ENCODE measurements around the gene ASIC1.

ASIC1 gene

DNA sequence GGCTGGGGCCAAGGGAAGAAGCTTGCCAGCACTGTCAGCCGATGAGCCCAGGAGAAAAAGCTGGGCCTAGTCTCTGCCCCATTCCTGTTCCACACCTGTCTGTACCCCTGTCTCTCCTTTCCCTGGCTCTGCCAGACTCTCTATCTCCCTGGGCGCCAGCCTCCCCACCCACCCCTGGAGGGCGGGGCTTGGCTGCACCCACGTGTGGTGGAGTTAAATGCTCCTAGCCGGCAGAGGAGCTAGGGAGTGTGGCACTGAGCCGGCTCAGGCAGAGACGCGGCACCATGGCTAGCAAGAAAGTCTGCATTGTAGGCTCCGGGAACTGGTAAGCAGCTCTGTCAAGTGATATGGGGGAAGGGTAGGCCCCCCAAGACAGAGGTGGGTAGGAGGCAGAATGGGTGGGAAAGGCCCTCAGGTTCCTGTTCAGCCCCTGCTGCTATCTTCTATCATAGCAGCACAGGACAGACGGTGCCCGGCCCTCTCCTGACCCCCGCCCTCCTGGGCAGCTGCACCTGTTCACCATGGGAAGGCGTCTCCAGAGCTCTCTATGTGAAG is 46.4 kb downstream of the ASIC1 start, which contains the start of gene GPD1:
Gene GPD1, plus strand, starts transcription at position 242 of the 555 bp plus-strand sequence. Its CDS starts 43 bp downstream, at position 285.
- DNase-seq = no peak
- H3K4me1 ChIP-seq (ENCODE audit: control insufficient read depth, insufficient read depth, low read length, poor library complexity, severe bottlenecking) = no peaks in the 10 kb centered on the region

DNA sequence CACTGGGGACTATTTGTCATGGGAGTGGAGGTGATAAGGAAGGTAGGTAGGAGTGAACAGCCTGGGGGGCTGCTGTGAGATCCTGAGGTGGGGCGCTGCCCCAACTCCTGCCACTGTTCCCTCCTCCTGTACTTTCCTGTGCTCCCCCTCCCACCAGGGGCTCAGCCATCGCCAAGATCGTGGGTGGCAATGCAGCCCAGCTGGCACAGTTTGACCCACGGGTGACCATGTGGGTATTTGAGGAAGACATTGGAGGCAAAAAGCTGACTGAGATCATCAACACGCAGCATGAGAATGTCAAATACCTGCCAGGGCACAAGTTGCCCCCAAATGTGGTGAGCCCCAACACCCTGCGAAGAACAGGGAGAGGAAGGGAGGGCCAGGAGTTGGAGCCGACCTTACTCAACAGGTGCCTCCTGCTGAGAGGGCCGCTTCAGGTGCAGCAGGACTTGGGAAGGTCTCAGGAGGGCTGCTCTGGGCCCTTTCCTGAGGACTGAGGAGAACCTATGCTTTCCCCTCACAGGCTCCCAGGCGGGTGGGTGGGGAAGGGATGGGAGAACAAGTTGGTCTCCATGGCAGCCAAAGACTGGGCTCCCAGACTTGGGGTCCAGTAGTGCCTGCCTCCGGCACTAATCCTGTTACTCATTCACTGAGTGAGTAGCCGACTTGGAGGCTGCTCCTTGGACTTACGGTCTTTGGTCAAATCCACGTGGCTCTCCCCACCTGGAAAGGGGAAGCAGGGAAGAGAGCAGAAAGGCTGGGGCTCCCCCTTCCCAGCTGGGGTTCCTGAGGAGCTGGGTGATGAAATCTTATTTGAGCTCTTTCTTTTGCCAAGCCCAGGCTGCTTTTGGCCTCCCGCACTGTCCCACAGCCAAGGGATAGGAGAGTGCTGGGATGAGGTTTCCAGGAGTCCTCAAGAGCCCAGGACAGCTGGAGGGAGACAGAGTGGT is 47.3 kb downstream of the ASIC1 start:
- Histone ChIP-seq H3K4me1 (ENCODE audit: control insufficient read depth, insufficient read depth, low read length, poor library complexity, severe bottlenecking) (no peaks in the 10 kb centered on the region), H3K9me3 (ENCODE audit: control insufficient read depth, low read length) (no peaks in the 10 kb centered on the region), H3K4me3 (ENCODE audit: insufficient read depth, low read depth, low read length, poor library complexity, severe bottlenecking) (no peak overlapping the region), H3K36me3 (ENCODE audit: control insufficient read depth, insufficient read depth, low read length) (peaks cover 4% of the 10 kb centered on the region), H3K27ac (ENCODE audit: insufficient read depth, low read length, poor library complexity, severe bottlenecking) (no peak overlapping the region), H3K27me3 (replicated peaks; ENCODE audit: control insufficient read depth, insufficient read depth, low read length, poor library complexity, severe bottlenecking) (no peaks in the 10 kb centered on the region)
- DNase-seq = no peak

More for the DNA sequence above, 46.4 kb downstream of the ASIC1 start, which contains the start of gene GPD1:
- Histone ChIP-seq H3K36me3 (ENCODE audit: control insufficient read depth, insufficient read depth, low read length) (peaks cover 13% of the 10 kb centered on the region), H3K27me3 (replicated peaks; ENCODE audit: control insufficient read depth, insufficient read depth, low read length, poor library complexity, severe bottlenecking) (no peaks in the 10 kb centered on the region), H3K9me3 (ENCODE audit: control insufficient read depth, low read length) (no peaks in the 10 kb centered on the region), H3K27ac (ENCODE audit: insufficient read depth, low read length, poor library complexity, severe bottlenecking) (no peak within 1 kb of the TSS), H3K4me3 (ENCODE audit: insufficient read depth, low read depth, low read length, poor library complexity, severe bottlenecking) (no peak within 1 kb of the TSS)

DNA sequence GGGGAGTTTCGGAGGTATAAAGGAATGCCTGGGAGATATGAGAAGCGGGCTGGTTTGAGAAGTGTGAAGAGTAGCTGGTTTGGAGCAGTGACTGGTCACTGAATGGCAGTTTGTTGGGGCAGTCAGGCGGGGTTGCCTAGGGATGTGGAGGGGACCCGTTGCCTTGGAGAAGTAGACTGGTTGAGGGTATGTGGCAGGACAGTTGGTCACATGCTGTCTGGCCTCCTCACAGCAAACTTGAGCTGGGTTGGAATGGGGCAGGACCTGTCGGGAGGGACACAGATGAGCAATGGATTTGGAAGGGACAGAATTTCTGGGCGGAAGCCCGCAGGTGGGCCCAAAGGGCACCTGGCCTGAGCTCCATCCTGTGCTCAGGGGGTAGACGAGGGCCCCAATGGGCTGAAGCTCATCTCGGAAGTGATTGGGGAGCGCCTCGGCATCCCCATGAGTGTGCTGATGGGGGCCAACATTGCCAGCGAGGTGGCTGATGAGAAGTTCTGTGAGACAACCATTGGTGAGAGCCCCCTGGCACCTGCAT is 48.6 kb downstream of the ASIC1 start:
- H3K36me3 ChIP-seq (ENCODE audit: control insufficient read depth, insufficient read depth, low read length) = no peaks in the 10 kb centered on the region
- H3K4me3 ChIP-seq (ENCODE audit: insufficient read depth, low read depth, low read length, poor library complexity, severe bottlenecking) = no peak overlapping the region
- H3K27ac ChIP-seq (ENCODE audit: insufficient read depth, low read length, poor library complexity, severe bottlenecking) = no peak overlapping the region
- no peaks in the 10 kb centered on the region for H3K9me3 ChIP-seq (ENCODE audit: control insufficient read depth, low read length)
- no peaks in the 10 kb centered on the region for H3K4me1 ChIP-seq (ENCODE audit: control insufficient read depth, insufficient read depth, low read length, poor library complexity, severe bottlenecking)
- no peaks in the 10 kb centered on the region for H3K27me3 ChIP-seq (replicated peaks; ENCODE audit: control insufficient read depth, insufficient read depth, low read length, poor library complexity, severe bottlenecking)
- DNase-seq = no peak

DNA sequence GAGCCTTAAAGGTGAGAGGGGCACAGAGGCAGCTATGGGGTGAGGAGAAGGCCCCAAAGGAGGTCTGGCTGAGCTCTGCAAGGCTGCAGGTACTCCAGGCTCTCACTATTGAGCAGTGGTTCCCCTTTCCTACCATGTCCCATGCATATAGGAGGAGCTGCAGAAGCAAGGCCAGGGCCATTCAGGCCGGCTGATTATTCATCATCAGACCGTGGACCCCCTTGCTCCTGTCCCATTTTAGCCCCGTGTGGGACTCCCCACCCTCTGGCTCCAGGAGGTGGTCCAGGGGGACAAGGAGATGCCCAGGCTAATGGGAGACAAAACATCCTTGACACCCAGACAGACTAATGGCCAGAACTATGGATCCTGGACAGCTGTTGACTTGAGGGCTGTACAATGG is 49.5 kb downstream of the ASIC1 start:
- DNase-seq = no peak
- no peaks in the 10 kb centered on the region for H3K9me3 ChIP-seq (ENCODE audit: control insufficient read depth, low read length)
- H3K4me3 ChIP-seq (ENCODE audit: insufficient read depth, low read depth, low read length, poor library complexity, severe bottlenecking) = no peak overlapping the region
- no peaks in the 10 kb centered on the region for H3K27me3 ChIP-seq (replicated peaks; ENCODE audit: control insufficient read depth, insufficient read depth, low read length, poor library complexity, severe bottlenecking)
- no peak overlapping the region for H3K27ac ChIP-seq (ENCODE audit: insufficient read depth, low read length, poor library complexity, severe bottlenecking)
- H3K36me3 ChIP-seq (ENCODE audit: control insufficient read depth, insufficient read depth, low read length) = no peaks in the 10 kb centered on the region
- H3K4me1 ChIP-seq (ENCODE audit: control insufficient read depth, insufficient read depth, low read length, poor library complexity, severe bottlenecking) = no peaks in the 10 kb centered on the region

- H3K4me1 ChIP-seq (ENCODE audit: control insufficient read depth, insufficient read depth, low read length, poor library complexity, severe bottlenecking) = no peaks in the 10 kb centered on the region
- no peaks in the 10 kb centered on the region for H3K36me3 ChIP-seq (ENCODE audit: control insufficient read depth, insufficient read depth, low read length)
- H3K4me3 ChIP-seq (ENCODE audit: insufficient read depth, low read depth, low read length, poor library complexity, severe bottlenecking) = no peak overlapping the region
- no peaks in the 10 kb centered on the region for H3K27me3 ChIP-seq (replicated peaks; ENCODE audit: control insufficient read depth, insufficient read depth, low read length, poor library complexity, severe bottlenecking)
- DNase-seq = no peak
- no peaks in the 10 kb centered on the region for H3K9me3 ChIP-seq (ENCODE audit: control insufficient read depth, low read length)
- H3K27ac ChIP-seq (ENCODE audit: insufficient read depth, low read length, poor library complexity, severe bottlenecking) = no peak overlapping the region
Observed at GRCh38 chr12:50107416-50108268, 50.2 kb downstream of the ASIC1 start.

- peaks cover 10% of the 10 kb centered on the region for H3K4me1 ChIP-seq (ENCODE audit: control insufficient read depth, insufficient read depth, low read length, poor library complexity, severe bottlenecking)
- H3K4me3 ChIP-seq (ENCODE audit: insufficient read depth, low read depth, low read length, poor library complexity, severe bottlenecking) = no peak overlapping the region
- no peak for DNase-seq
- H3K27ac ChIP-seq (ENCODE audit: insufficient read depth, low read length, poor library complexity, severe bottlenecking) = no peak overlapping the region
- H3K27me3 ChIP-seq (replicated peaks; ENCODE audit: control insufficient read depth, insufficient read depth, low read length, poor library complexity, severe bottlenecking) = no peaks in the 10 kb centered on the region
- H3K9me3 ChIP-seq (ENCODE audit: control insufficient read depth, low read length) = no peaks in the 10 kb centered on the region
- H3K36me3 ChIP-seq (ENCODE audit: control insufficient read depth, insufficient read depth, low read length) = no peaks in the 10 kb centered on the region
Observed at GRCh38 chr12:50109319-50109718, 51.9 kb downstream of the ASIC1 start.

DNA sequence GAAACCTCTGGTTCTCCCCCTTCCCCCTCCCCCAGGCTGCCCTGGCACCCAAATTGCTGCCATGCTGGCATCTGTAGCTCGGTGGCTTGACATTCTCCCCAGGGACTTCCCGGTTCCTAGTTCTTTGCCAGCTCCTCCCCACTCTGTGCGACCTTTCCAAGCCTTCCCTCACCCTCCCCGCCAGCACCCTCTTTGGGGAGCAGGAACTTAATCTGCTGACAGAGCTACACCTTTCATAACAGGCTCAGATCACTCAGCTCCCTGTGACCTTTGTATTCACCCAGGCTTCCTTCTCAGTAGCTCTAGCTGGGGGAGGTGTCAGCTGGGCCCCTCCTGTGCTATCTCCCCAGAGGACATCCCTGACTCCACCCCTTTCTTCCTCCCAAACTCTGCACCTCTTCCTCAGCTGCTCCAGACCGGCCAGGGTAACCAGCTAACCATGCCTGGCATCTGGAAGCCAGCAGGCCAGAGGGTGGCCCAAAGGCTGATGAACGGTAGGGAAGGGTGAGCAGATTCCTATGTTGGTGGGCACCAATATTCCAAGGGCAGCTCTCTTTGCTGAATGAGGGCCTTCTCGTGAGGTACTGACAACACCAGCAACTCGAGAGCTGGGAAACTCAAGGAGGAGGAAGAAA is 52.8 kb downstream of the ASIC1 start:
- H3K9me3 ChIP-seq (ENCODE audit: control insufficient read depth, low read length) = no peaks in the 10 kb centered on the region
- H3K27ac ChIP-seq (ENCODE audit: insufficient read depth, low read length, poor library complexity, severe bottlenecking) = no peak overlapping the region
- DNase-seq = no peak
- H3K4me3 ChIP-seq (ENCODE audit: insufficient read depth, low read depth, low read length, poor library complexity, severe bottlenecking) = no peak overlapping the region
- H3K36me3 ChIP-seq (ENCODE audit: control insufficient read depth, insufficient read depth, low read length) = no peaks in the 10 kb centered on the region
- no peaks in the 10 kb centered on the region for H3K27me3 ChIP-seq (replicated peaks; ENCODE audit: control insufficient read depth, insufficient read depth, low read length, poor library complexity, severe bottlenecking)
- peaks cover 10% of the 10 kb centered on the region for H3K4me1 ChIP-seq (ENCODE audit: control insufficient read depth, insufficient read depth, low read length, poor library complexity, severe bottlenecking)

DNA sequence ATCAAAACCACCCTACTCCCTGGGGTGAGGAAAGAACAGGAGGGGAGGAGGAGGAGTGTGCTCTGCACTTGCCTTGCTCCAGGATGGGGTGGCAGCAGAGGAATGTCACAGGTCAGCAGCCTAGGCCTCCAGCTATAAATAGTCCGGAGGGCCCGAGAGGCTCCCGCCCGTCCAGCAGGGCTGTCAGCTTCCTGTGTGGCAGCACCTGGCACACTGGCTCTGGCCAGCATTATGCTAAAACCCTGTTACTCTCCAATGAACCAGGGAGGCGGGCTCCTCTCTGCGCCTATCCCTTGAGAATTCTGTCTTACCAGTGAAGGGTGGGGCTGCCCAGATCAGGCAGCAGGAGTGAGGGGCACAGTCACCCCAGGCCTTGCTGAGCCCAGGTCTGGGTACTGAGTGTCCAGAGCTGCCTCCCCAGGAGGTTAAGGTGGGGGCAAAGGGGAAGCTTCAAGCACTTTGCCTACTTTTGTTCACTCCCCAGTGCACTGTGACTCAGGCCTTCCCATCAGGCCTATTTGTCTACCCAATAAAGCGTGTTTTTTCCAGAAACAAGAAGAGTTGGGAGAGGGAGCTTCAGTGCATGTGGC is 53.5 kb downstream of the ASIC1 start:
- no peak for DNase-seq
- no peaks in the 10 kb centered on the region for H3K27me3 ChIP-seq (replicated peaks; ENCODE audit: control insufficient read depth, insufficient read depth, low read length, poor library complexity, severe bottlenecking)
- H3K36me3 ChIP-seq (ENCODE audit: control insufficient read depth, insufficient read depth, low read length) = peaks cover 4% of the 10 kb centered on the region
- H3K4me1 ChIP-seq (ENCODE audit: control insufficient read depth, insufficient read depth, low read length, poor library complexity, severe bottlenecking) = peaks cover 10% of the 10 kb centered on the region
- H3K27ac ChIP-seq (ENCODE audit: insufficient read depth, low read length, poor library complexity, severe bottlenecking) = no peak overlapping the region
- H3K4me3 ChIP-seq (ENCODE audit: insufficient read depth, low read depth, low read length, poor library complexity, severe bottlenecking) = no peak overlapping the region
- no peaks in the 10 kb centered on the region for H3K9me3 ChIP-seq (ENCODE audit: control insufficient read depth, low read length)

DNA sequence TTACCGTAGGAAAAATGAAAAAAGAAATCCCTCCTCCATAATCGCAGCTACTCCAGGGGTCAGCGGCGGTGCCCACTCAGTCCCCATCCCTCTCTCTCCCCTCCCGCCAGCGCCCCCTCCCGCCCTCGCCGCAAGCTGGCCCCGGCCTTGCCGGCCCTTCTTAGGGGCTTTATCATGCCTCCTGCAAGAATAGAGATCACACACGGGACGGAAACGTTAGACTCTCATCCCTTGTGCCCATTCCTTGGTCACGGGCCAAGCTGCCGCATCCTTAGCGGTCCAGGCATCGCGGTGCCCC is 53.9 kb downstream of the ASIC1 start:
- Histone ChIP-seq H3K4me3 (ENCODE audit: insufficient read depth, low read depth, low read length, poor library complexity, severe bottlenecking) (peak overlapping the region; percentile 48), H3K36me3 (ENCODE audit: control insufficient read depth, insufficient read depth, low read length) (peaks cover 7% of the 10 kb centered on the region), H3K27me3 (replicated peaks; ENCODE audit: control insufficient read depth, insufficient read depth, low read length, poor library complexity, severe bottlenecking) (no peaks in the 10 kb centered on the region), H3K9me3 (ENCODE audit: control insufficient read depth, low read length) (no peaks in the 10 kb centered on the region), H3K4me1 (ENCODE audit: control insufficient read depth, insufficient read depth, low read length, poor library complexity, severe bottlenecking) (peaks cover 13% of the 10 kb centered on the region), H3K27ac (ENCODE audit: insufficient read depth, low read length, poor library complexity, severe bottlenecking) (peak overlapping the region; percentile 43)
- DNase-seq = no peak

Measured in effector memory CD4-positive, alpha-beta T cell (primary cell).